ENCODE data around the gene TRIM56. TPM values are rescaled to one million over a fixed set of nuclear protein-coding genes. Genes with fewer than 3 reads are reported as not detected.
"Not testable (repeated sequence)": the region's sequence is repeated elsewhere in the genome, so short reads cannot be mapped to it uniquely, and the experiment has no call there.

Gene TRIM56
- total RNA-seq, 1 donor from 2014 or later = 1.4 TPM

DNA sequence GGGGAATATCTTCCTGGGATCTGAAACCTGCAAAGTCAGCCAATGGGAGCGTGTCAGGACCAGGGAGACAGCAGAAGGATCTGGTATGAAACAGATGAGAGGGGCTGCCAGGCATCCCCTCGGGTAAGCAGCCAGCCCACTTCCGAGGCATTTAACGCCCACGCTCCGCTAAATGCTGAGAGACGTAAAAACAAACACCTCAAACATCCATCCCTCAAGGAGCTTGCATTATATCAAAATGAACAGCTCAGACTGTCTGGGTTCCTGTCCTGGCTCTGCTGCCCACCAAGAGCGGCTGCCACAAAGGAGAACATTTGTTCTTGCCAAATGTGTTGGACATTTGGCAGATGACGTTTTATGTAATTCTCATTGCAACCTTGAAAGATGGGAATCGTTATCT, 34.6 kb downstream of the TRIM56 start:
- Histone ChIP-seq H3K9me3 (ENCODE audit: low read depth) (no peaks in the 10 kb centered on the region), H3K27ac (no peak overlapping the region), H3K36me3 (no peaks in the 10 kb centered on the region), H4K20me1 (ENCODE audit: low read depth) (no peaks in the 10 kb centered on the region), H3K4me3 (no peak overlapping the region), H3K9ac (no peak overlapping the region), H2AFZ (replicated peaks) (no peak overlapping the region), H3K4me1 (peaks cover 12% of the 10 kb centered on the region), H3K27me3 (no peaks in the 10 kb centered on the region), H3F3A (ENCODE audit: low read depth) (peaks cover 5% of the 10 kb centered on the region), H3K4me2 (no peak overlapping the region), H3K79me2 (ENCODE audit: low read depth) (no peaks in the 10 kb centered on the region)
- H3K9me3 Mint-ChIP-seq = peaks cover 1% of the 10 kb centered on the region
- H3K27ac Mint-ChIP-seq = no peak overlapping the region
- H3K36me3 Mint-ChIP-seq = no peaks in the 10 kb centered on the region
- H3K4me3 Mint-ChIP-seq = no peak overlapping the region
- H3K27me3 Mint-ChIP-seq (ENCODE audit: insufficient read depth, low read depth) = peaks cover 10% of the 10 kb centered on the region
- TF ChIP-seq EZH2phosphoT487 (IDR thresholded peaks at IDR 0.05) (no peak), EZH2 (IDR thresholded peaks at IDR 0.05) (no peak)
- TF ChIP-seq, protein P1, sequence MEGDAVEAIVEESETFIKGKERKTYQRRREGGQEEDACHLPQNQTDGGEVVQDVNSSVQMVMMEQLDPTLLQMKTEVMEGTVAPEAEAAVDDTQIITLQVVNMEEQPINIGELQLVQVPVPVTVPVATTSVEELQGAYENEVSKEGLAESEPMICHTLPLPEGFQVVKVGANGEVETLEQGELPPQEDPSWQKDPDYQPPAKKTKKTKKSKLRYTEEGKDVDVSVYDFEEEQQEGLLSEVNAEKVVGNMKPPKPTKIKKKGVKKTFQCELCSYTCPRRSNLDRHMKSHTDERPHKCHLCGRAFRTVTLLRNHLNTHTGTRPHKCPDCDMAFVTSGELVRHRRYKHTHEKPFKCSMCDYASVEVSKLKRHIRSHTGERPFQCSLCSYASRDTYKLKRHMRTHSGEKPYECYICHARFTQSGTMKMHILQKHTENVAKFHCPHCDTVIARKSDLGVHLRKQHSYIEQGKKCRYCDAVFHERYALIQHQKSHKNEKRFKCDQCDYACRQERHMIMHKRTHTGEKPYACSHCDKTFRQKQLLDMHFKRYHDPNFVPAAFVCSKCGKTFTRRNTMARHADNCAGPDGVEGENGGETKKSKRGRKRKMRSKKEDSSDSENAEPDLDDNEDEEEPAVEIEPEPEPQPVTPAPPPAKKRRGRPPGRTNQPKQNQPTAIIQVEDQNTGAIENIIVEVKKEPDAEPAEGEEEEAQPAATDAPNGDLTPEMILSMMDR (IDR thresholded peaks at IDR 0.05) = no peak
- DNase-seq (ENCODE audit: low spot score) = no peak
- peaks cover 28% of the 10 kb centered on the region for H3K4me1 Mint-ChIP-seq

DNA sequence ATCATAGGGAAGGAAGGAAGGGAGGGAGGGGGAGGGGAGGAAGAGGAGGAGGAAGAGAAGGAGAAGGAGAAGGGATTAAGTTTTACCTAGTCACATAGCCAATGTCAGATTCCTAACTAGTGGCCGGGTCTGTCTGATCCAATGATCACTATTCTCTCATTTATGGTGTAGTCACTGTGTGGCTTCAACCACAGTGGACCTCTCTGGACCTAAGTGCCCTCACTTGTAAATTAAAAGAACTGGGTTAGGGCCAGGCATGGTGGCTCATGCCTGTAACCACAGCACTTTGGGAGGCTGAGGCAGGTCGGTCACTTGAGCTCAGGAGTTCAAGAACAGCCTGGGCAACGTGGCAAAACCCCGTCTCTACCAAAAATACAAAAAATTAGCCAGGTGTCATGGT, 35.0 kb downstream of the TRIM56 start:
- no peak overlapping the region for H3K27ac Mint-ChIP-seq
- no peaks in the 10 kb centered on the region for H3K36me3 Mint-ChIP-seq
- Histone ChIP-seq H4K20me1 (ENCODE audit: low read depth) (no peaks in the 10 kb centered on the region), H3K4me1 (peaks cover 12% of the 10 kb centered on the region), H3K27me3 (no peaks in the 10 kb centered on the region), H3K36me3 (no peaks in the 10 kb centered on the region), H3K4me2 (no peak overlapping the region), H3K9me3 (ENCODE audit: low read depth) (no peaks in the 10 kb centered on the region), H3K4me3 (no peak overlapping the region), H2AFZ (replicated peaks) (no peak overlapping the region), H3F3A (ENCODE audit: low read depth) (peaks cover 5% of the 10 kb centered on the region), H3K79me2 (ENCODE audit: low read depth) (no peaks in the 10 kb centered on the region), H3K27ac (no peak overlapping the region), H3K9ac (no peak overlapping the region)
- no peak for DNase-seq (ENCODE audit: low spot score)
- peaks cover 4% of the 10 kb centered on the region for H3K9me3 Mint-ChIP-seq
- peaks cover 14% of the 10 kb centered on the region for H3K27me3 Mint-ChIP-seq (ENCODE audit: insufficient read depth, low read depth)
- no peak overlapping the region for H3K4me3 Mint-ChIP-seq
- H3K4me1 Mint-ChIP-seq = peaks cover 31% of the 10 kb centered on the region
- TF ChIP-seq, protein P1 (IDR thresholded peaks at IDR 0.05) = no peak
- no peak for TF ChIP-seq EZH2 (IDR thresholded peaks at IDR 0.05)
- no peak for TF ChIP-seq EZH2phosphoT487 (IDR thresholded peaks at IDR 0.05)

DNA sequence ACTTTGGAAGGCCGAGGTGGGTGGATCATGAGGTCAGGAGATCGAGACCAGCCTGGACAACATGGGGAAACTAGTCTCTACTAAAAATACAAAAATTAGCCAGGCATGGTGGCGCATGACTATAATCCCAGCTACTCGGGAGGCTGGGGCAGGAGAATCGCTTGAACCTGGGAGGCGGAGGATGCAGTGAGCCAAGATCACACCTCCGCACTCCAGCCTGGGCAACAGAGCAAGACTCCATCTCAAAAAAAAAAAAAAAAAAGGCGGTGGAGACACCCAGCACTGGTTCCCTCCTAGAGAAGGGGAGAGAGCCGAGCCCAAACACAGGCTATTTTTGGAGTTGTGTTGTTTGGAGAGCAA, 36.3 kb downstream of the TRIM56 start:
- H3K9ac ChIP-seq; H3K36me3 Mint-ChIP-seq; H3K4me3 Mint-ChIP-seq; H3K27ac Mint-ChIP-seq; H3F3A ChIP-seq (ENCODE audit: low read depth); H3K36me3 ChIP-seq; DNase-seq (ENCODE audit: low spot score); H3K27ac ChIP-seq; H3K9me3 Mint-ChIP-seq; H4K20me1 ChIP-seq (ENCODE audit: low read depth); H3K4me3 ChIP-seq; H3K9me3 ChIP-seq (ENCODE audit: low read depth); H3K79me2 ChIP-seq (ENCODE audit: low read depth); H3K27me3 ChIP-seq: not testable (repeated sequence)
- Histone ChIP-seq H2AFZ (replicated peaks) (peak overlapping the region; percentile 100), H3K4me2 (peak overlapping the region; percentile 10), H3K4me1 (peaks cover 15% of the 10 kb centered on the region)
- peaks cover 20% of the 10 kb centered on the region for H3K27me3 Mint-ChIP-seq (ENCODE audit: insufficient read depth, low read depth)
- H3K4me1 Mint-ChIP-seq = peaks cover 42% of the 10 kb centered on the region

DNA sequence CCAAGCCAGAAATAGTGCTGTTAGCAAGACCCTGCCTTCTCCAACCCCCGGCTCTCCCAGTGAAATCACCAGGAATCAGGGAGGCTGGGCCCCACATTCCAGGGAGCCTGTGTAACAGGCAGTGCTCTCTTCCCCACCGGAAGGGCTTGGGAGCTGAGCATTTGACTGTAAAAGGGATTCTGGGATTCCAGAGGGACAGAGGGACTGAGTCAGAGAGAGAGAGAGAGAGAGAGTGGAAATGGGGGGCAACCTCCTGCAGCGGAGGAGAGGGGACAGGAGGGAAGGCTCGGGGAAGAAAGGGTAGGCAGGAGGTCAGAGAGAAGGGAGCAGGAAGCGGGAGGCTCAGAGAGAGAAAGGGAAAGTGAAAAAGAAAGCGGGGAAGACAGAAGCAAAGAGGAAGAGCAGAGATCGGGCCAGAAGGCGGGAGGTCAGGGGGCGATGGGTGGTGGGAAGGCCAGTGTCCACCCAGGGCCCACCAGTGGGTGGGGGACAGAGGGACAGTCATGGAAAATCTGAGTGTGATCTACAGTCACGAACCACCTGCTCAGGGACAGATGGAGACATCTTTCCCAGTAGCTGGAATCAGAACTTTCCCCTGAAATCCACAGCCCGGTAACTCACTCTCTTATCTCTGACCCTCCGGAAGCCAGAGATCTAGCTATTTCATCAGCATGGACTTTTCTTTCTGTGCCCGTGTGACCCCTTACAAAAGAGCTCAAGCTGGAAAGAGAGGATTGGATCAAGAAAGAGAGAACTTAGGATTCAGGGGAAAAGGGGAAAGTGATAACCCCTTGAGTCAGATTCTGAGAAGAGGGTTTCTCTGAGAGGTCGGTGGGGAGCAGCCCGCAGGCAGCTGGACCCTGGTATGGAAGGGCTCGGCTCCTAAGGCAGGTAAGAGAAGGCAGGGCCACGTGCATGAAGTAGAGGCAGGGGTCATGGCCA, 37.0 kb downstream of the TRIM56 start:
- H3K27ac Mint-ChIP-seq = peak overlapping the region; percentile 64
- H2AFZ ChIP-seq (replicated peaks) = peak overlapping the region; percentile 100

More for the DNA sequence above, 37.0 kb downstream of the TRIM56 start:
- Histone ChIP-seq H4K20me1 (ENCODE audit: low read depth) (no peaks in the 10 kb centered on the region), H3K79me2 (ENCODE audit: low read depth) (no peaks in the 10 kb centered on the region), H3F3A (ENCODE audit: low read depth) (peaks cover 11% of the 10 kb centered on the region), H3K4me1 (peaks cover 21% of the 10 kb centered on the region), H3K27ac (no peak overlapping the region), H3K27me3 (no peaks in the 10 kb centered on the region), H3K36me3 (no peaks in the 10 kb centered on the region), H3K4me3 (no peak overlapping the region), H3K9ac (no peak overlapping the region), H3K4me2 (peak overlapping the region; percentile 10), H3K9me3 (ENCODE audit: low read depth) (no peaks in the 10 kb centered on the region)
- DNase-seq (ENCODE audit: low spot score) = peak; percentile 32
- Mint-ChIP-seq H3K9me3 (peaks cover 10% of the 10 kb centered on the region), H3K4me3 (no peak overlapping the region), H3K36me3 (no peaks in the 10 kb centered on the region), H3K4me1 (peaks cover 49% of the 10 kb centered on the region), H3K27me3 (ENCODE audit: insufficient read depth, low read depth) (peaks cover 20% of the 10 kb centered on the region)
- TF ChIP-seq EZH2 (IDR thresholded peaks at IDR 0.05) = no peak
- TF ChIP-seq EZH2phosphoT487 (IDR thresholded peaks at IDR 0.05) = no peak
- TF ChIP-seq, protein P1 (IDR thresholded peaks at IDR 0.05) = no peak
